Measurements from ENCODE around the gene DICER1.

DNA sequence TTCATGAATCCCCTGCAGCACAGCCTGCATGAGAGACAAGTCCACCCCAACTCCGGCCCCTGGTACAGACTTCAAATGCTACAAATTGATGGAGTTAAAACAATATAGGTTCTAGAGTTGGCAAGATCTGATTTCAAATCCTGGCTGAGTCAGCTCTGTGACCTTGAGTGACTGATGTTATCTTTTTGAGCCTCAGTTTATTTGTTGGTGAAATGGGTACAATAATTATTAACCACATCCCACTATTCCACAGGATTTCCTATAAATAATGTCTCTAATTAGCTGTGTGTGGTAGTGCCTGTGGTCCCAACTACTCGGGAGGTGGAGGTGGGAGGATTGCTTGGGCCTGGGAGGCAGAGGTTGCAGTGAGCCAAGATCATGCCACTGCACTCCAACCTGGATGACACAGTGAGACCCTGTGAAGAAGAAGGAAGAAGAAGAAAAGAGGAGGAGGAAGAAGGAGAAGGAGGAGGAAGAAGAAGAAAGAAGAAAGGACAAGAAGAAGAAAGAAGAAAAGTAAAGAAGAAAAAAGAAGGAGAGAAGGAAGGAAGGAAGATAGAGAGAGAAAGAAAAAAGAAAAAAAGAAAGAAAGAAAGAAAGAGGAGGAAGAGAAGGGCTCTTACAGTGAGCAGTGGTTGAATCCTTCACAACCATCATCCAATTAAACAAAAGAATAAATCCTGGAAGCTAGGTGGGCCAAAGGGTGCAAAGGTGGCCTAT lies 39.7 kb upstream of the DICER1 start:
- TF ChIP-seq, protein P1, sequence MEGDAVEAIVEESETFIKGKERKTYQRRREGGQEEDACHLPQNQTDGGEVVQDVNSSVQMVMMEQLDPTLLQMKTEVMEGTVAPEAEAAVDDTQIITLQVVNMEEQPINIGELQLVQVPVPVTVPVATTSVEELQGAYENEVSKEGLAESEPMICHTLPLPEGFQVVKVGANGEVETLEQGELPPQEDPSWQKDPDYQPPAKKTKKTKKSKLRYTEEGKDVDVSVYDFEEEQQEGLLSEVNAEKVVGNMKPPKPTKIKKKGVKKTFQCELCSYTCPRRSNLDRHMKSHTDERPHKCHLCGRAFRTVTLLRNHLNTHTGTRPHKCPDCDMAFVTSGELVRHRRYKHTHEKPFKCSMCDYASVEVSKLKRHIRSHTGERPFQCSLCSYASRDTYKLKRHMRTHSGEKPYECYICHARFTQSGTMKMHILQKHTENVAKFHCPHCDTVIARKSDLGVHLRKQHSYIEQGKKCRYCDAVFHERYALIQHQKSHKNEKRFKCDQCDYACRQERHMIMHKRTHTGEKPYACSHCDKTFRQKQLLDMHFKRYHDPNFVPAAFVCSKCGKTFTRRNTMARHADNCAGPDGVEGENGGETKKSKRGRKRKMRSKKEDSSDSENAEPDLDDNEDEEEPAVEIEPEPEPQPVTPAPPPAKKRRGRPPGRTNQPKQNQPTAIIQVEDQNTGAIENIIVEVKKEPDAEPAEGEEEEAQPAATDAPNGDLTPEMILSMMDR (IDR thresholded peaks at IDR 0.05; ENCODE audit: low read depth, low read length, poor library complexity, severe bottlenecking): no peak
- no peak for TF ChIP-seq EZH2phosphoT487 (IDR thresholded peaks at IDR 0.05; ENCODE audit: borderline replicate concordance, low read length)

Measured in DOHH2 (cell line).